ENCODE data around the gene LYPD6.

- TF ChIP-seq, protein P1, sequence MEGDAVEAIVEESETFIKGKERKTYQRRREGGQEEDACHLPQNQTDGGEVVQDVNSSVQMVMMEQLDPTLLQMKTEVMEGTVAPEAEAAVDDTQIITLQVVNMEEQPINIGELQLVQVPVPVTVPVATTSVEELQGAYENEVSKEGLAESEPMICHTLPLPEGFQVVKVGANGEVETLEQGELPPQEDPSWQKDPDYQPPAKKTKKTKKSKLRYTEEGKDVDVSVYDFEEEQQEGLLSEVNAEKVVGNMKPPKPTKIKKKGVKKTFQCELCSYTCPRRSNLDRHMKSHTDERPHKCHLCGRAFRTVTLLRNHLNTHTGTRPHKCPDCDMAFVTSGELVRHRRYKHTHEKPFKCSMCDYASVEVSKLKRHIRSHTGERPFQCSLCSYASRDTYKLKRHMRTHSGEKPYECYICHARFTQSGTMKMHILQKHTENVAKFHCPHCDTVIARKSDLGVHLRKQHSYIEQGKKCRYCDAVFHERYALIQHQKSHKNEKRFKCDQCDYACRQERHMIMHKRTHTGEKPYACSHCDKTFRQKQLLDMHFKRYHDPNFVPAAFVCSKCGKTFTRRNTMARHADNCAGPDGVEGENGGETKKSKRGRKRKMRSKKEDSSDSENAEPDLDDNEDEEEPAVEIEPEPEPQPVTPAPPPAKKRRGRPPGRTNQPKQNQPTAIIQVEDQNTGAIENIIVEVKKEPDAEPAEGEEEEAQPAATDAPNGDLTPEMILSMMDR (IDR thresholded peaks at IDR 0.05) = no peak
- TF ChIP-seq ZFX (IDR thresholded peaks at IDR 0.05; ENCODE audit: borderline replicate concordance) = no peak
Measured at GRCh38 chr2:149389506-149390167, 59.2 kb downstream of the LYPD6 start.
